Measurements from ENCODE around the gene MAS1. TPM values are rescaled to one million over a fixed set of nuclear protein-coding genes. Genes with fewer than 3 reads are reported as not detected.

MAS1 gene
- total and polyA plus RNA-seq, 2 experiments from 2014 or later = 0.03 TPM; not detected in 1

GRCh38 chr6:159893064-159893463, 2.3 kb downstream of the MAS1 start (continued):
- TF ChIP-seq ZNF462 (CRISPR knock-in tag; IDR thresholded peaks at IDR 0.05) (no peak), ZNF331 (CRISPR knock-in tag; IDR thresholded peaks at IDR 0.05; ENCODE audit: low read depth) (no peak), ZNF114 (CRISPR knock-in tag; IDR thresholded peaks at IDR 0.05) (no peak), EZH2 (IDR thresholded peaks at IDR 0.05; ENCODE audit: low read depth, unreplicated experiment) (no peak)
- TF ChIP-seq, protein P1, sequence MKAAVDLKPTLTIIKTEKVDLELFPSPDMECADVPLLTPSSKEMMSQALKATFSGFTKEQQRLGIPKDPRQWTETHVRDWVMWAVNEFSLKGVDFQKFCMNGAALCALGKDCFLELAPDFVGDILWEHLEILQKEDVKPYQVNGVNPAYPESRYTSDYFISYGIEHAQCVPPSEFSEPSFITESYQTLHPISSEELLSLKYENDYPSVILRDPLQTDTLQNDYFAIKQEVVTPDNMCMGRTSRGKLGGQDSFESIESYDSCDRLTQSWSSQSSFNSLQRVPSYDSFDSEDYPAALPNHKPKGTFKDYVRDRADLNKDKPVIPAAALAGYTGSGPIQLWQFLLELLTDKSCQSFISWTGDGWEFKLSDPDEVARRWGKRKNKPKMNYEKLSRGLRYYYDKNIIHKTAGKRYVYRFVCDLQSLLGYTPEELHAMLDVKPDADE (IDR thresholded peaks at IDR 0.05) = no peak

DNA sequence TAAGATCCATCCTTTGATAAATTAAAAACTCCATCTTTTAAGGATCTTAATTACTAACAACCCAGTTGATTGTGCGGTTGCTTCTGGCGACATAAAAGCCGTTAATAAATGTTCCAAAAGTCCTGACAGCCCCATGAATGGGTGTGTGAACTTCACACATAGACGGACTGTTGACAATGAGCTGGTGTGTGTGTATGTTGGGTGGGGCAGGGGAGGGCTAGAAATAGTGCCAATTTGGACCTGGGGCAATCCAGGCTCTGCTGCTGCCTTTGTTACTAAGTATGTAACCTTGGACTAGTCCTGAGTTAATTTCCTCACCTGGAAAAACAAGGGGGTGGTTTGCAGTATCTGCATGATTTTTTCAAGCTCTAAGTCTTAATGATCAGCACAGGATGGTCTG, 4.2 kb downstream of the MAS1 start:
- Histone ChIP-seq H4K20me1 (replicated peaks; ENCODE audit: insufficient read depth) (no peaks in the 10 kb centered on the region), H3K27me3 (ENCODE audit: insufficient read depth) (no peaks in the 10 kb centered on the region), H3K27ac (ENCODE audit: low read depth) (no peak overlapping the region), H3K9me2 (ENCODE audit: insufficient read depth) (no peaks in the 10 kb centered on the region), H3K79me2 (replicated peaks; ENCODE audit: insufficient read depth) (no peaks in the 10 kb centered on the region), H3K4me1 (ENCODE audit: insufficient read depth) (no peaks in the 10 kb centered on the region; the same call in 1 of the 2 replicates), H2AFZ (no peak overlapping the region), H3F3A (replicated peaks; ENCODE audit: low read depth) (no peaks in the 10 kb centered on the region), H3K4me3 (no peak overlapping the region), H3K36me3 (ENCODE audit: insufficient read depth) (no peaks in the 10 kb centered on the region), H3K4me2 (no peak overlapping the region)
- Mint-ChIP-seq H3K36me3 (ENCODE audit: low read depth) (no peaks in the 10 kb centered on the region), H3K4me3 (no peak overlapping the region), H3K27ac (no peak overlapping the region), H3K4me1 (no peaks in the 10 kb centered on the region), H3K9me3 (no peaks in the 10 kb centered on the region; the same call in 2 of the 3 replicates), H3K27me3 (ENCODE audit: insufficient read depth, low read depth, poor library complexity) (peaks cover 5% of the 10 kb centered on the region)
- TF ChIP-seq, protein P1 (IDR thresholded peaks at IDR 0.05) = no peak
- no peak for TF ChIP-seq ZNF331 (CRISPR knock-in tag; IDR thresholded peaks at IDR 0.05; ENCODE audit: low read depth)
- TF ChIP-seq CREB1 (CRISPR knock-in tag; IDR thresholded peaks at IDR 0.05; ENCODE audit: low read depth) = no peak
- TF ChIP-seq STAT1 (IDR thresholded peaks at IDR 0.05; ENCODE audit: unreplicated experiment) = no peak
- ATAC-seq (no peak), DNase-seq (ENCODE audit: low spot score) (no peak)
